Astrocyte (in vitro differentiated cells and primary cell): Measurements from ENCODE around the gene HOXA4. TPM values are rescaled to one million over a fixed set of nuclear protein-coding genes. Genes with fewer than 3 reads are reported as not detected.

ENCODE experiments used
- DNase-seq: peaks from one replicate; pipeline ENCODE4 v3.0.0-alpha.2; 2010; ENCODE audit warnings: low read depth
- FAIRE-seq: peaks from 2 replicates; lab custom pipeline; 2011; peaks lifted over from hg19 to GRCh38; lab: Jason Lieb, UNC
- H2AFZ ChIP-seq: 2 replicates; pipeline ENCODE4 v1.6.0; 2012; ENCODE audit warnings: low read depth, low read length, inconsistent platforms
- H3K27ac ChIP-seq: 2 replicates; pipeline ENCODE4 v1.5.1; 2011; ENCODE audit warnings: low read depth, low read length, inconsistent platforms
- H3K27me3 ChIP-seq: 2 replicates; pipeline ENCODE4 v1.6.0; 2011; ENCODE audit warnings: low read length, inconsistent platforms; ENCODE audit not compliant: insufficient read depth
- H3K36me3 ChIP-seq: 2 replicates; pipeline ENCODE4 v1.5.1; 2011; ENCODE audit warnings: low read length, inconsistent platforms; ENCODE audit not compliant: insufficient read depth
- H3K4me1 ChIP-seq: 2 replicates; pipeline ENCODE4 v1.5.1; 2011; ENCODE audit warnings: low read length, inconsistent platforms; ENCODE audit not compliant: insufficient read depth
- H3K4me2 ChIP-seq: 2 replicates; pipeline ENCODE4 v1.6.0; 2012; ENCODE audit warnings: low read length, inconsistent platforms
- H3K4me3 ChIP-seq: 2 replicates; pipeline ENCODE4 v1.5.1; 2011; ENCODE audit warnings: low read depth, mild to moderate bottlenecking, low read length, inconsistent platforms; ENCODE audit not compliant: insufficient read depth
- H3K79me2 ChIP-seq: 2 replicates; pipeline ENCODE4 v1.6.0; 2012; ENCODE audit warnings: mild to moderate bottlenecking, low read length, inconsistent platforms; ENCODE audit not compliant: insufficient read depth
- H3K9ac ChIP-seq: 2 replicates; pipeline ENCODE4 v1.6.0; 2012; ENCODE audit warnings: mild to moderate bottlenecking, low read length, inconsistent platforms
- H3K9me3 ChIP-seq: 2 replicates; pipeline ENCODE4 v1.5.1; 2012; ENCODE audit warnings: low read depth, mild to moderate bottlenecking, low read length, inconsistent platforms; ENCODE audit not compliant: insufficient read depth
- H4K20me1 ChIP-seq: 2 replicates; pipeline ENCODE4 v1.6.0; 2012; ENCODE audit warnings: low read length, inconsistent platforms; ENCODE audit not compliant: insufficient read depth
- H3K27ac Mint-ChIP-seq: one replicate; pipeline ENCODE4 v1.8.0; 2021; ENCODE audit warnings: mild to moderate bottlenecking, mixed read lengths; ENCODE audit not compliant: unreplicated experiment
- H3K27me3 Mint-ChIP-seq: one replicate; pipeline ENCODE4 v1.8.0; 2021; ENCODE audit warnings: low read depth, mixed read lengths; ENCODE audit not compliant: unreplicated experiment
- H3K36me3 Mint-ChIP-seq: one replicate; pipeline ENCODE4 v1.8.0; 2021; ENCODE audit warnings: low read depth, mixed read lengths; ENCODE audit not compliant: unreplicated experiment
- H3K4me1 Mint-ChIP-seq: one replicate; pipeline ENCODE4 v1.8.0; 2021; ENCODE audit warnings: low read depth, mixed read lengths; ENCODE audit not compliant: unreplicated experiment
- H3K4me3 Mint-ChIP-seq: one replicate; pipeline ENCODE4 v1.8.0; 2021; ENCODE audit warnings: mild to moderate bottlenecking, moderate library complexity, mixed read lengths; ENCODE audit not compliant: unreplicated experiment
- H3K9me3 Mint-ChIP-seq: one replicate; pipeline ENCODE4 v1.8.0; 2021; ENCODE audit warnings: mild to moderate bottlenecking, mixed read lengths; ENCODE audit not compliant: unreplicated experiment
- CTCF ChIP-seq: IDR thresholded peaks from 2 replicates; pipeline ENCODE4 v1.5.1; 2011; ENCODE audit warnings: low read depth, mild to moderate bottlenecking, inconsistent platforms, low read length, moderate library complexity; ENCODE audit not compliant: insufficient read depth
- EZH2 ChIP-seq: IDR thresholded peaks from 2 replicates; pipeline ENCODE4 v1.6.1; 2012; ENCODE audit warnings: mild to moderate bottlenecking, low read length, inconsistent platforms; ENCODE audit not compliant: insufficient read depth
- total RNA-seq: library from RNA; stranded (reverse); gene quantifications from 2 replicates; pipeline ENCODE4 v1.2.1, GENCODE V29; 2021

The HOXA4 gene
- total RNA-seq, 1 donor from 2014 or later: not detected

- DNase-seq (no peak), FAIRE-seq (no peak)
- Histone ChIP-seq H3K4me2 (no peak overlapping the region), H3K4me1 (peaks cover 6% of the 10 kb centered on the region), H3K9ac (no peak overlapping the region), H3K27ac (no peak overlapping the region), H2AFZ (no peak overlapping the region), H3K79me2 (no peaks in the 10 kb centered on the region), H3K36me3 (no peaks in the 10 kb centered on the region), H3K4me3 (no peak overlapping the region), H4K20me1 (no peaks in the 10 kb centered on the region), H3K27me3 (peaks cover 93% of the 10 kb centered on the region), H3K9me3 (no peaks in the 10 kb centered on the region)
- no peak for TF ChIP-seq EZH2
- no peak for TF ChIP-seq CTCF
- no peak overlapping the region for H3K27ac Mint-ChIP-seq
- H3K27me3 Mint-ChIP-seq: peaks cover 95% of the 10 kb centered on the region
- H3K9me3 Mint-ChIP-seq: peaks cover 22% of the 10 kb centered on the region
- no peak overlapping the region for H3K4me3 Mint-ChIP-seq
- H3K4me1 Mint-ChIP-seq: no peaks in the 10 kb centered on the region
- H3K36me3 Mint-ChIP-seq: peaks cover 3% of the 10 kb centered on the region
These were observed 7.2 kb upstream of the HOXA4 start for GRCh38 chr7:27137640-27138315.

- no peaks in the 10 kb centered on the region for H4K20me1 ChIP-seq
- no peak overlapping the region for H3K4me3 Mint-ChIP-seq
- no peaks in the 10 kb centered on the region for H3K79me2 ChIP-seq
- DNase-seq: peak; percentile 94
- H3K27me3 ChIP-seq: peaks cover 82% of the 10 kb centered on the region
- H3K36me3 ChIP-seq: no peaks in the 10 kb centered on the region
- H3K36me3 Mint-ChIP-seq: no peaks in the 10 kb centered on the region
- no peaks in the 10 kb centered on the region for H3K9me3 ChIP-seq
- H3K4me1 ChIP-seq: peaks cover 6% of the 10 kb centered on the region
- no peak overlapping the region for H3K9ac ChIP-seq
- H3K27ac Mint-ChIP-seq: no peak overlapping the region
- H3K27me3 Mint-ChIP-seq: peaks cover 86% of the 10 kb centered on the region
- H3K4me1 Mint-ChIP-seq: no peaks in the 10 kb centered on the region
- TF ChIP-seq EZH2: no peak
- TF ChIP-seq CTCF: no peak
- H3K4me3 ChIP-seq: no peak overlapping the region
- no peak overlapping the region for H2AFZ ChIP-seq
- H3K9me3 Mint-ChIP-seq: peaks cover 24% of the 10 kb centered on the region
- FAIRE-seq: peak; percentile 43
- peak overlapping the region; percentile 14 for H3K4me2 ChIP-seq
- peak overlapping the region; percentile 34 for H3K27ac ChIP-seq
These were observed 3.8 kb upstream of the HOXA4 start for GRCh38 chr7:27134392-27134791.
